Stimulated activated CD4-positive, alpha-beta T cell treated with anti-CD3 and anti-CD28 coated beads, Interleukin-12 subunit alpha, Interleukin-12 subunit beta, amount 100 ng/mL, for 24 hours (primary cell): Measurements from ENCODE around the gene RPL36A.

Source experiments
- DNase-seq, 2 experiments: peaks; one replicate each; pipeline ENCODE4 v3.0.0-alpha.2; 2020; ENCODE audit warnings: low read depth in 2 of 2

The RPL36A gene

DNA sequence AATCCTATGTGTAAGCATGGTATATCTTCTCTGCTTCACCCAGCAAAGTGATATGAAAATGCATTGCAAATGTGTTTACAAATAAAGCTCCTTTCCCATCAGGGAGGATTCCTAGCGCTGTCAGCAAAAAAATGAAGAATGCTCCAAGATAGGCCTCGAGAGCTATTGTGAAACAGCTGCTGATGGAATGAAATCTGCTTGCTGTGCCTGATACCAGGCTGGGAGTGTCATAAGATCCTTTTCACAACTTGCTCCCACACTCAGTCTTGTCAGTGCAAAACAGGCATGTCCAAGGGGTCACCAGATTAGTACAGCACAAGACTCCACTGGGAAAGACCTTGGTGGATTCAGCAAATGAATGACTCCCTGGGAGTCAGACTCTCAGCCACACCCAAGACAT lies 51.3 kb downstream of the RPL36A start:
- DNase-seq = no peak
